GM19455 (cell line): ENCODE results near the gene ESF1.
"Not testable (repeated sequence)": the region's sequence is repeated elsewhere in the genome, so short reads cannot be mapped to it uniquely, and the experiment has no call there.

Experiments
- ATAC-seq: cut with Tn5 transposase; IDR thresholded peaks from one replicate; pipeline ENCODE4 v1.9.1; 2021; ENCODE audit not compliant: unreplicated experiment

ESF1 gene

GRCh38 chr20:13791540-13792459, 7.1 kb upstream of the ESF1 start:
- no peak for ATAC-seq

DNA sequence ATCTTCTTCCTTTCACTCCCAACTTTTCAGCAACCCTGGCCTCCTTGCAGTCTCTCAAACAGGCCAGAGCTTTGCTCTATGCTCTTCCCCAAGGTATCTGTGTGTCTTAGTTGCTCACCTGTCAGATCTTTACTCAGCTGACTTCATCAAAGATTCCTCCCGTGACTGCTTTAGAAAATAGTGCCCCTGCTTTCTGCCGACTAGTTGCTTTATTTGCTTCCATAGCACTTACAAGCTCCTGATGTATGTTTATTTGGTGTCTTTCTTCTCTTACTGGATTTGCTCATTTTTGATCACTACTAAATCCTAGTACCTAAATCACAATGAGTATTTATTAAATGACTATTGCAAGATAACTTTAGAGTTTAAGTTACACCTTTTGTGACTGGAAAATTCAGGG, 6.0 kb upstream of the ESF1 start:
- ATAC-seq = no peak

DNA sequence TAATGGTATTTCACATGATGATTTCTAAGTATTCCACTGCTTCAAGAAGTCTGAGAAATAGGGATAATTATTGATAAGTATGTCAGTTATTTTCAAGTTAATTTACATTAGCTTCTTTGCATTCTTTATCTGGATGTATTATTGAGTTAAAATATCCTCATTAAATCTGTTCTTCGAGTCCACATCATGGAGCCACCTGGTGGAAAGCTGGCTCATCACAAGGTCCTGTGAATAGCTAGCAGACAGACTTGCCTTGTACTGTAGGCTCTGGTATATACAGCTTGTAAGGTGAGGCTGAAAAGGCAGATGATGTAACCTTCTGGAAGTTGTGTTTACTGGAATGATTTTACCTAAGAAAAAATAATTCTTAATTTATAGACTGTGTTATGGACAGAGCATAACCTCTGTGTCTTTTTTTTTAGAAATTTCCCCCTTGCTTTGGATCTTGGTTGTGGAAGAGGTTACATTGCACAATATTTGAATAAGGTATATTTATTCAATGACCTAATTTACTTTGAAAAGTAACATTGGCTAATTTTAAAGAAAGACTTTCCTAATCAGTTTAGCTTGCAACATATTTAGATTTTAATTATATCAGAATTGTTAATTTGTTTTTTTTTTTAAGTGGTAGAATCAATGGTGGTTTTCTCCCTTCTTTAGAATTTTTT, 3.6 kb upstream of the ESF1 start:
- no peak for ATAC-seq

- ATAC-seq = no peak
Measured at GRCh38 chr20:13786143-13786828, 1.6 kb upstream of the ESF1 start.

DNA sequence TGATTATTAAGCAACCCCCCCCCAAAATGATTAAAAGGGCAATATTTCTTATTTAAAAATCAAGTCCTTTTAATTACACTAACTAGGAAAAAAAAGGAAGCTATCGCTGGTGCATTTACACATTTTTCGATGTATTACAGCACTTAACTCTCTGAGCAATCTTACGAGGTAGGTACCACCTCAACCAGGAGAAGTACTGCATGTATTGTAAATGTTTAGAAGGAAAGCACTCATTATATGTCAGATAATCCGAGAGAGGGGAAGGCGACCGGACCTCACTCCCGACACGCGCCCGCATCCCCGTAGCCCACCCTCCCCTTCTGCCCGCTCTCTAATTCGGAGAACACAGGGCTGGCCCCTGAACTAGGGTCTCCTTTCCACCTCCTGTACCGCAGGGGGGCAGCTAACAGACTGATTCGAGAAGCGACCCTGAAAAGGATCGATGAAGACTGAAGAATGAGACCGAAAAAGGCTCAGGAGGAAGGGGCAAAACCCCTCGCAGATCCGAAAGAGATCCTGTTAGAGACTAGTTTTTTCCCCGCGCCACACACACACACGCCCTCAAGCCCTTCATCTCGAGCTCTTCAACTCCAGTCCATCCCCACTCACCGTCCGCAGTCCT, 337 bp downstream of the ESF1 start:
- peak; percentile 16 for ATAC-seq

GRCh38 chr20:13783528-13783927, 1.2 kb downstream of the ESF1 start:
- ATAC-seq = no peak

GRCh38 chr20:13778827-13779226, 5.9 kb downstream of the ESF1 start:
- no peak for ATAC-seq

DNA sequence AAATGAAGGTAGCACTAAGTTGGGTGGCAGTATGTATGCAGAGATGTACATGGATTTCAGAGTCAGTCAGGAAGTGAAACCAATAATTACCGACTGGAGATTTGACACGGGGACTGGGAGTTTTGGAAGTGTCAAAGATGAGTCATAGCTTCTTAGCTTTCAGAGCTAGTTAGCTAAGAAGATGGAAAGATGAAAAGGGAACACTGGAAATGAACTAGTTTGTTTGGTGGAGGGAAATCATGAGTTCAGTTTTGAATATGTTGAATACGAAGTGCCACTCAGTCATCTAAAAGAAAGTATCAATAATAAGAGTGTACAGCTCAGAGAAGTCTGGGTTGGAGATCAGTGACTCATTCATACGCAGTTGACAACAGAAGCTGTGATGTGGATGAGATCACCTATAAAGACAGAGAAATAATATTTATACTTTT, 7.5 kb downstream of the ESF1 start:
- no peak for ATAC-seq

DNA sequence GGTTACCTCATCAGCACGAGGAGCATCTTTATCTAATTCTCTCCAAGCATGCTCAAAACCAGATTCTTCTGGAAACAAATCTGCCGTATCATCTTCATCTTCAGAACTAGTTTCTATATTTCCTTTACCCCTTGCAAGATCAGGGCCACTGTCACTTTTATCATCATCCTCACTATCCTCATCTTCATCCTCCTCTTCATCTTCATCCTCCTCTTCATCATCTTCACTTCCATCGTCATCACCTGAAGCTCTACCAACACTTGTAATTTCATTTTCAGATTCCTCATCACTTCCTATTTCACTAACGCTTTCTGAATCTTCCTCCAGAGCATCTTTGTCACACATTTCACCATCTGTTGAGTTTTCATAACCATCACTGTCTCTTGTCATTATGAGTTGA, 8.9 kb downstream of the ESF1 start:
- ATAC-seq = no peak

- no peak for ATAC-seq
Measured at GRCh38 chr20:13772529-13772928, 12.2 kb downstream of the ESF1 start.

DNA sequence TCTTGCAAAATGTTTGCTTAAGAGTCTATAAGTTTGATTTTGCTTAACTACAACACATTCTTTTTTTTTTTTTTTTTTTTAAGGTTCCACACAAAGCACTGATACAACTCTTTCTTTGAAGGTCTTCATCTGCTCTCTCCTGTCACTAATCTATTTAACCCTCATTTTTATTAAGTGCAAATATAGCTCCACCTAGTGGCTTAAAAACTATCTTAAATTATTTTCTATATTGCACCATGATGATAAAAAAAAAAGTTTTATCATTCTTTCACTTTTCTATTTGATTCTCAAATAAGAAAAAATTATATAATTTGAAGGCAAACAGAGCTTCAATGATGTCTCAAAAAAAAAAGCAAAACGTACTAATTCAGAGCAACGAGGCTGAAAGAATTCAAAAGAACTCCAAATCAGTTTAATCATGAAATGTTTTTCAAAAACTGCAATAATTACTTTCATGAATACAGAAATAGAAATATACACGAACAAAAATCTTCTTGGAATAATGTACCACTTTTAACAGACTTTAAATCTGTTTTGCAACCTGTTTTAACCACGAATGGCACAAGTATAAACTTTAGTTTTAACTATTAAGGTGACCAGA, 12.8 kb downstream of the ESF1 start:
- no peak for ATAC-seq

GRCh38 chr20:13770141-13770540, 14.6 kb downstream of the ESF1 start:
- ATAC-seq = no peak

GRCh38 chr20:13765868-13766416, 18.8 kb downstream of the ESF1 start:
- ATAC-seq = no peak

- ATAC-seq = no peak
Measured at GRCh38 chr20:13765299-13765698, 19.4 kb downstream of the ESF1 start.

GRCh38 chr20:13760451-13760946, 24.2 kb downstream of the ESF1 start:
- ATAC-seq = not testable (repeated sequence)

GRCh38 chr20:13758884-13759283, 25.8 kb downstream of the ESF1 start:
- ATAC-seq = no peak

DNA sequence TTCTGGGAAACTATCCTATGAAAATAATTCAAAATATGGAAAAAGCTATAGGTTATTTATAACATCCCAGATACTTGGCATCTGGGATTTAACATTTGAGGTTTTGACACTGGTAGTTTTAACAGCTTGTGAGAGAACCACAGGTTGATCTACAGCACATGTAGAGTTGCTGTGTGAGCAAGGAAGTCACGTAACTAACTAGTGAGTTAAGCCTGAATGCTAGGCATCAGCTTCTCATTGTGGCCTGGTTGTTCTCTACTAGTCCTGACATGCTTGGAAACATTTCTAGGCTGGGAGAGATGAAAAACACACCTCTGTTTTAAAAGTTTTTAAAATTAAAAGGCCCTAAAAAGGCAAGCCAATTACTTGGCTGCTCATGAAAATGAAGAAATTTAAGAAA, 28.2 kb downstream of the ESF1 start:
- no peak for ATAC-seq

DNA sequence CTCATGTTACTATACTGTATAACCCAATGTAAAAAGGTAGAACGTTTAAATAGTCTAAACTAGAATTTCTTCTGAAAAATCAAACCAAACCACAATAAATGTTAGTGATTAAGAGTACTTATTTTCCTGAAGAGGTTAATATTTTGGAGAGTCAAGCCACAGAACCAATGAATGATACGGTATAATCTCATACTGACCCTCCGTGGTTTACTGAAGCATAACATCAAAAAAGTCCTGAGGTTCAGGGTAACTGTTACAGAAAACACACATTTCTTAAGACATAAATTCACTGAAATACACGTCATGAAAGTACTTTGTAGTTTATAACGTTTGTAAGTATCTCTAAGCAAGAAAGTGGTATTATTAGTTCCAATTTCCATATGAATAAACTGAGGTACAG, 28.9 kb downstream of the ESF1 start:
- ATAC-seq = no peak

DNA sequence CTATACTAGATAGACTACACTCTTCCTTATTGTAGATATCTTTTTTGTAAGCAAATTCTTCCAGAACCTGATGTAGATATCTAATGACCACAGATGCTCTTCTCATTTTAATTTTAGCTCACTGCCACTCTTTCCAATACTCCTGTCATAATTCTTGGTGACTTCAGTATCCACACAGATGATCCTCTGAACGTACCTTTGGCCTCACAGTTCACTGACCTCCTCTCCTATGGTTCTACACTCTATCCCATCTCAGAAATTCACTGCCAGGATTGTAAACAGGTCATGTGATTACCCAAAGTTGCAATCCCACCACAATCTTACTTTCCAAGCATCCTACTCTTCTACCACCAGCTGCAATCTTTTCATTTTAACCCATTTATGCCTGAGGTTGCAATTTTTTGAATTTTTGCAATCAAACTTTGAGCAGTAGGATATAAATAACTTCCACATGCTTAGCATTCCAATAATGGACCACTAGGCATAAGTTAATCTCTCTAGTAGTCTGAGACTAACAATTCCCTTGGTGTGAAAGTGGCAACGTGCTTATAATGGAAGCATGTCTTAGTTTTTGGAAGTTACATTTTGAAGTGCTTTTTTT, 31.2 kb downstream of the ESF1 start:
- no peak for ATAC-seq

DNA sequence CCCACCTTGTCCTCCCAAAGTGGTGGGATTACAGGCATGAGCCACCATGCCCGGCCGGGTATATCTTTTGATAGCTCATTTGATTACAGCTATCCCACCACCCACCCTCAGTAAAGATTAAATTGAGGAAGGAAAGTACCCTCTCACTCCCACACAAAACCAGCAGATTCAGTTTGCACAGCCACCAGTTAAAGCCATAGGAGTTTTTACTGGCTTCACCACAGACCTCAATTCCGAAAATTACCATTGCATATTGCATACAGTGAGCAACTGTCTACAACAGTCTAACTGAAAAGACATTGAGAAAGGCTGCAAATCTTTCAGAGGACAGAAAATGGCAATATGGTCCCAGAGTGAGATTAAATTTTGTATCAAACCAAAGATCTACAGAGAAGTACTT, 34.9 kb downstream of the ESF1 start:
- ATAC-seq = no peak
